Dedifferentiated amniotic fluid mesenchymal stem cell (primary cell): ENCODE results near the gene CALR3.
"Not testable (repeated sequence)": the region's sequence is repeated elsewhere in the genome, so short reads cannot be mapped to it uniquely, and the experiment has no call there.

ENCODE experiments used
- DNase-seq: peaks from one replicate; pipeline ENCODE4 v3.0.0-alpha.2; 2016; ENCODE audit errors: extremely low spot score

Gene CALR3

GRCh38 chr19:16457954-16458331 lies 38.0 kb downstream of the CALR3 start:
- no peak for DNase-seq

GRCh38 chr19:16457195-16457953 lies 38.6 kb downstream of the CALR3 start:
- peak; percentile 19 for DNase-seq

- no peak for DNase-seq
These were observed 39.2 kb downstream of the CALR3 start for GRCh38 chr19:16456652-16457194.

DNA sequence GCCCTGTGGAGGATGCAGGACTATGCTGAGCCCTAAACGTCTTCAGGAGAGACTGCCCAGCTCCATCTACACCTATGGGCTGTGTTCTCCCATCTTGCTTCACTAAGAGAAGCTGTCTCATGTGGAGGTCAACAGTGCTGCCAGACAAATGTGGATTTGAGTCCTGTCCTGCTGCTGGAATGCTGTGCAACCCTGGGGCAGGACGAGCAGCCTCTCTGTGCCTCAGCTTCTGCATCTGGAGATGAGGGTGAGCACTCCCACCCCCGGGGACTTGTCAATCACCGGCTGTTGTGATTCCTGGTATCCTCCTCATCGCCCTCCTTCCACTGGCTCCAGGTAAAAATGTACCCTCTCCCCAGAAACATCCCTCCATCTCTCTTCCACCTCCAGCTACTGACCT lies 40.5 kb downstream of the CALR3 start:
- no peak for DNase-seq

DNA sequence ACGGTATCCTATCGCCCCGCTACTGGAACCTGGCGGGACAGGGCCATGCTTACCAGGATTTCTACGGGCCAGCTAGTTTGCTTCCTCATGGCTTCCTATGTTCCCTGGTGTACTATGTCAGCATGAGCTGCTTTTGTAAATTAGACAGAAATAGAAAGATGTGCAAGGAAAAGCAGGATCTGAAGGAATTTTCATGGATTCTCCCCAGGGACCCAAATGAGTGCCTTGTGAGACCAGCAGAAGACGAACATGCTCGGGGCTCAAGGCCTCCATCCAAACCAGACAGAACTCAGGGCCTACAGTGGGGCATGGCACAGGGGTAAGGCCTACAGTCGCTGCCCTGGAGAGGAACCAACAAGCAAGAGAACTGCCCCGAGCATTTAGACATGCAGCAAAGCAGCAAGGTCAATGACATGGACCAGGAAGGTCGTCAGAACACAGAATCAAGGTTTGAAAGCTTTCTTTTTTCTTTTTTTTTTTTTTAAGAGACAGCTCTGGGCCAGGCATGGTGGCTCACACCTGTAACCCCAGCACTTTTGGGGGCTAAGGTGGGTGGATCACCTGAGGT lies 41.5 kb downstream of the CALR3 start:
- no peak for DNase-seq

- no peak for DNase-seq
These were observed 43.6 kb downstream of the CALR3 start for GRCh38 chr19:16452325-16452724.

DNA sequence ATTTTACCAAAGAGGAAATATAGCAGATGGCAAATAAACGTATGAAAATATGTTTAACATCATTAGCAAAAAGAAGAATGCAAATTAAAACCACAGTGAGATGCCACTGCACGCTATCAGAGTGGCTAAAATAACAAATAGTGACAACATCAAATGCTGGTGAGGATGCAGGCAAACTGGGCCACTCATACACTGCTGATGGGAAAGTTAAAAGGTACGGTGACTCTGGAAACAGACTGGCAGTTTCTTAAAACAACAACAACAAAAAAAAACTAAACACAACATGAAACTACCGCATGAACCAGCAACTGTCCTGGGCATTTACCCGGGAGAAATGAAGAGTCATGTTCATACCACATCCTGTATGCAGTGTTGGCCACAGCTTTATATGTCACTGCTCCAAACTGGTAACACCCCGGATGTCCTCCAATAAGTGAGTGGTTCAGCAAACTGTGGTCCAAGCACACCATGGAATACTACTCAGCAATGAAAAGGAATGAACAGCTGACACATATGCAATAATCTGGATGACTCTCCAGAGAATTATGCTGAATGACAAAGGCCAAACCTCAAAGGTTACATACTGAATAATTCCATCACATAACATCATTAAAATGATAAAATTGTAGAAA lies 46.5 kb downstream of the CALR3 start:
- DNase-seq = no peak

DNA sequence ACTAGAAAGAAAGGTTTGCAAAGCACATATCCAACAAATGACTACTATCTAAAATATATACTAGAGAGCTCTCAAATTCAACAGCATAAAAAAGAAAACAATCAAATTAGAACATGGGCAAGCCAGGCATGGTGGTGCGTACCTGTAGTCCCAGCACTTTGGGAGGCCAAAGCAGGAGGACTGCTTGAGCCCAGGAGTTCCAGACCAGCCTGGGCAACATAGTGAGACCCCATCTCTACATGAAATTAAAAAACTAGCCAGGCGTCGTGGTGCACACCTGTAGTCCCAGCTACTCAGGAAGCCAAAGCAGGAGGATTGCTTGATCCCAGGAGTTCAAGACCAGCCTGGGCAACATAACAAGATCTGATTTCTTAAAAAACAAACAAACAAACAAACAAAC lies 47.1 kb downstream of the CALR3 start:
- not testable (repeated sequence) for DNase-seq

GRCh38 chr19:16446724-16447368 lies 49.1 kb downstream of the CALR3 start:
- DNase-seq = peak; percentile 85

DNA sequence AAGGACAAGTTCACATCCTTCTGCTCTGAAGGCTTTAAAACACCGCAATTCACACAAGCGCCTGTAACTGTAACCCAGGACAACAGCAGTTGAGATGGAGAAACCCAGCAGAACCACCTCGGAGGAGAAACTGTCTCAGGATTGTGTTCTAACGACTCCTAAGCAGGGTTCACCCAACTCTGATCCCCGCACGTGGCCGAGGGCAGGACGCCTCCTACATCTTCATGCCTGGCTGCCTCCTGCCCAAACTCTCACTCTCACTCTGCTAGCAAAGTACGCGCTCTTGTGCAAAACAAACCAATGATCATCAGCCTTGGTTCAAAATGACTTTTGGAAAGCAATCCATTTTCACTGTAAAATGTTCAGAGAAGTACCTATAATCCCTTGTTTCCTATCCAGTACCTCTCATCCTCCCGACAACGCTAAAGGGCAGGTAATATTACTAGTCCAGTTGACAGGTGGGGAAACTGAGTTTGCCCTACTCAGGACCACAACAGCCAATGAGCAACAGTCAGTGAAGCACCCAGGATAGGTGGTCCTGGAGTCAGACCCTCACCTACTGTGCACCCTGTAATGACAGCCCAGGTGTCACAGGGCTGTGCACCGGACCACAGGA lies 49.8 kb downstream of the CALR3 start:
- DNase-seq = no peak

DNA sequence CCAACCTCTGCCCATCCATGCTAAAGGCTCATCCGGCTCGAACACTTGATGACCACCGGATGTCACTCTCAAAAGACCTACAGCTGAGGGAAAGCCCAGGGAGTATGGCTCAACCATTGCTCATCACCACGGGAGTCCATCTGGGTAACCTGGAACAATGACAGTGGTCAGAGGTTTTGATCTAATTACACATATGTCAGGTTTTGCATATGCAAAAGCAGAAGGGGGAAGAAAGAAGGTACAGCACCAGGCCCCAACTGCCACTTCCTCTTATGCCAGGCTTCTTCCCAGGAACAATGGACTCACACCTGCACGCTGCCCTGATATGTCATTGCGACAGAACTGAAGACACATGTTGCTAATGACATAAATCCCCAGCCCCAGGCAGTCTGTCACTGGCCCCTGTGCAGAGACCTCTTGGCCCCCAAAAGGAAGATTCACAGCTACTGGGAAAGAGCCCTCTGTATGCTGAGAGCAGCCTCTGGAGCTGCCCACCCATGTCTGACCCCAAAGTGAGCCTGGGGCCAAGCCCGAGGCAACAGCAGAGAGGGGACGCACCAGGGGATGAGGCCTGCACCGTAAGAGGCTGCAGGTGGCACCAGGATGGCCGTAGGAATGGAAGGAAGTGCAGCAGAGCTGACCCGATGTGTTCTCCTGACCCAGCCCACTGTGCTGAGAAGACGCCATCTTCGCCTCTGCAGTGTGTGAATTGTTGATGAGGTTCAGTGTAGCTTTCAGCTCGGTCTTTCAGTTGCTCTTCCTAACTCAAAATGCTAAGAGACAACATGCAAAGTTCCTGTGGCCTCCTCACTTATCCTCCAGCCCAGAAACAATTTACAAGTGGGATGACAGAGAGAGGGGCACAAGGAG lies 50.5 kb downstream of the CALR3 start:
- no peak for DNase-seq

DNA sequence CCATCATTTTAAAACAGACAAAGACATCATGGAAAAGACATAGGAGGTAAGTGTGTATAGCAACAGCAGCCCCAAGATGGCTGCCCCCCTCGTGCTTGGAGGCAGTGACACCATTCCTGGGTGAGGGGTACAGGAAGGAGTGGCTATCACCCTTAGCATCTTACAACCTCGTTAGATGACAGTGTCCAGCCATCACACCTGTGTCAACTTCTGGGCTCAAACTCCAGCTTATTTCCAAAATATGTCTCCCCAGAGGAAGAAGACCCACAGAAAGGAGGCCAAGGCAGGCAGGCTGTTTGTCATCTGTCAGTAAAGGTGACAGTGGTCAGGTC lies 51.7 kb downstream of the CALR3 start:
- no peak for DNase-seq

DNA sequence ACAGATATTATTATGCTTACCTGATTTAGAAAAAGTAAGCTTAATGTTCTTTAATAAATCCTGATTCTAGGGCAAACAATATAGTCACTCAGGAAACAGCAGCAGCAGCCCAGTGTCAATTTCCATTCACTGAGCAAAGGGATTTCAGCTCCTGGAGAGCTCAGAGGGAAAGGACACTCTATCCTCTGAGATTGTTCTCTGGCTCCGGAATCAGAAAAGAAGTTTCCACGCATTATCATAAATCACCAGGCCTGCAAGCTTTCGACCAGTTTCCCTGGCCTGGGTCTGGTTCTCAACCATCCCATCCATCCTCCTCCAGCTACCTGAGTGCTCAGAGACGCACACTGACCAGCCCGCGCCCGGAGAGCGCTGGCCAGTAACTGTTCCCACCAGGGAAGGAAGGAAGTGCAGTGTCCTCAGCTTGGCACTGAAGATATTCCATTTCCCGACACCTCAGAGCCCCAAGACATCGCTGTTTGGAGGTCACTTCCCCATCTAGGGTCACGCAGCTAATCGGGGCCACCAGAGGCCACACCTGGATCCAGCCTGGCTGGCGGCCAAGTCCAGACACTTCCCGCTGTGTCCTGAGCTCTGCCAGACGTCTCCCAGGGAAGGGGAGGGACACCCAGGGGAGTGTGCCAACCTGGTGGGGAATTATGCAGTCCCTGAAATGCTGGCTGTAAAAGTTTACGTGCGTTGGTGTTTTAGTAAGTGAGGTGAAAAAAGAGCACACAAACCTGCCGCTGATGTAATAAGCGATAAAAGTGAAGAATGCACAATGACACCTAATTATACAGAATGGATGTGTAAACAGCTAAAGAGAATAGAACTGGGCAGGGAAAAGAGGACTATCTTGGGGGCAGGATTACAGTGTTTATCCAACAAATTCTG lies 53.3 kb downstream of the CALR3 start:
- no peak for DNase-seq

GRCh38 chr19:16441661-16442162 lies 54.3 kb downstream of the CALR3 start:
- DNase-seq = no peak

GRCh38 chr19:16436780-16437332 lies 59.1 kb downstream of the CALR3 start:
- no peak for DNase-seq

GRCh38 chr19:16435999-16436650 lies 59.8 kb downstream of the CALR3 start:
- no peak for DNase-seq

DNA sequence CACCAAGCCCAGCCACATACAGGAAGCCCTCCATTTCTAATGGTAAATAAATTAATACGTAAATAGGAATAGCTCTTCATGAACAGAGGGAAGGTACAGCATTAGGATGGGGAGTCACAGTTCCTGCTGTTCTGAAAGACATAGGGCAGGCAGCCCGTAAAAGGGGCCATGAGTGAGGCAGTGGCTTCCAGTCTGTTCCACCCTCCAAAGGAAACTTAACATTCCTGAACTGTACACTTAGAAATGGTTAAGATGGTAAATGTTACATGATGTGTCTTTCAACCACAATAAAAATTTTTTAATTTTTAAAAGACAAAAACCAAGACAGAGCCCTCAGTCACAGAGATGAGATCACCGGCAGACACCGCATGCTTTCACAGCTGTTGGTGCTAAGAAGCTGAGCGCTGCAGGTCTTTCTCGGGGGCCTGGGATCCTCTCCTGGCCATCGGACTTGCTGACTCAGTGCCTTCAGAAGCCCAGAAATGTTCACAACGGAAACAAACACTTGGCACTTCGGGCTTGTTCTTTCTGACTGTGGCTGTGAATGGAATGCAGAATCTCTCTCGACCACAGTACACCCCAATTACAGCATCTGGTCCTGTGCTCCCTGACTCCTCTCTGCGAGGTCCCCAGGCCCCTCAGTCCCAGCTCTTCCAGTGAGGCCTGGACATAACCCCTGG lies 60.6 kb downstream of the CALR3 start:
- DNase-seq = peak; percentile 76

- no peak for DNase-seq
These were observed 62.0 kb downstream of the CALR3 start for GRCh38 chr19:16433986-16434385.

GRCh38 chr19:16429759-16430091 lies 66.2 kb downstream of the CALR3 start:
- no peak for DNase-seq
